Heart right ventricle (tissue), 16 donors: ENCODE data around the gene KCP. TPM values are rescaled to one million over a fixed set of nuclear protein-coding genes. Genes with fewer than 3 reads are reported as not detected.
A peak's percentile ranks its signal among the peaks of the same experiment; 100 is the strongest.

Experiments used
- ATAC-seq, 8 donors: fragments of 200-7000 bp; cut with Tn5 transposase; one replicate each; pipeline ENCODE4 v1.9.1; 2020; ENCODE audit warnings: mild to moderate bottlenecking in 8 of 8, moderate library complexity in 8 of 8, moderate number of reproducible peaks in 1 of 8
- DNase-seq, 2 donors: peaks; one replicate each; pipeline ENCODE4 v3.0.0-alpha.2; 2020
- H3K27ac ChIP-seq, 10 donors: fragments of 200-600 bp; sonication (generic) in 2 of 10; one replicate each; pipeline versions ENCODE4 v1.5.0 to v1.8.0; 2020 to 2022; ENCODE audit warnings: mild to moderate bottlenecking in 3 of 10
- H3K27me3 ChIP-seq, 7 donors: fragments of 200-600 bp; one replicate each; pipeline ENCODE4 v1.8.0; 2021 to 2022; ENCODE audit warnings: mild to moderate bottlenecking in 2 of 7
- H3K36me3 ChIP-seq, 9 donors: fragments of 200-600 bp; sonication (generic) in 1 of 9; one replicate each; pipeline versions ENCODE4 v1.5.0 to v1.8.0; 2020 to 2022; ENCODE audit warnings: mild to moderate bottlenecking in 2 of 9
- H3K4me1 ChIP-seq, 9 donors: fragments of 200-600 bp; sonication (generic) in 1 of 9; one replicate each; pipeline versions ENCODE4 v1.5.0 to v1.8.0; 2020 to 2022; ENCODE audit warnings: mild to moderate bottlenecking in 4 of 9
- H3K4me3 ChIP-seq, 10 donors: fragments of 200-600 bp; sonication (generic) in 2 of 10; one replicate each; pipeline versions ENCODE4 v1.5.0 to v1.8.0; 2020 to 2022; ENCODE audit warnings: mild to moderate bottlenecking in 7 of 10, moderate library complexity in 2 of 10
- H3K9me3 ChIP-seq, 11 donors: fragments of 200-600 bp in 10 of 11; sonication (generic) in 2 of 11; one replicate each; pipeline versions ENCODE4 v1.5.0 to v1.8.0; 2013 to 2022; ENCODE audit warnings: mild to moderate bottlenecking in 2 of 11, control low read depth in 1 of 11, moderate library complexity in 1 of 11
- CTCF ChIP-seq, 9 donors: fragments of 200-600 bp; sonication (generic) in 2 of 9; IDR thresholded peaks; one replicate each; pipeline versions ENCODE4 v1.5.0 to v1.8.0; 2021 to 2022; ENCODE audit warnings: antibody characterized with exemption in 9 of 9, mild to moderate bottlenecking in 5 of 9, moderate library complexity in 1 of 9
- WGBS, 2 donors: extraction: QIAGEN DNeasy Blood & Tissue Kit; methylation state at CpG; one replicate each; pipeline ENCODE4 v1.1.7; 2013; ENCODE audit warnings: inconsistent platforms in 1 of 2; 5-methylcytosine and 5-hydroxymethylcytosine counted together
- intact Hi-C, 10 donors: fragments of 100-400 bp; cut with DNase I; formaldehyde crosslinking; loops; one replicate each; pipeline versions ENCODE4 v1.11.1 to v1.14.2; 2022
- polyA plus RNA-seq, 2 donors: library from polyadenylated mRNA; stranded (reverse); fragments of 200-250 nt; gene quantifications; one replicate each; pipeline ENCODE4 v1.2.3, GENCODE V29; 2013
- total RNA-seq, 10 donors: library from RNA; stranded (reverse); fragmentation: NEBNext Ultra II Directional in 3 of 10; extraction: Animal tissue kit (Norgen Biotek cat#: 25700) in 3 of 10; gene quantifications; one replicate each; pipeline versions ENCODE4 v1.2.1 to v1.2.4, GENCODE V29; 2021 to 2023
- donor health status: Arrhythmogenic right ventricular cardiomyopathy.
- donor health status: ischemic (EF 13 %, LVEDD 7.1; RV severe dilation, severe dysfunction).
- donor health status: healthy with polysubstance abuse.
- donor health status: DM: no; HTN: yes; CAD: no.
- donor health status: DM: no; HTN: no; CAD: no.
- donor health status: ischemic (EF 25% LVEDD 6.9; RV normal size, moderate dysfunction).
- donor health status: ischemic (EF 25% LVEDD 5.7; RV mildly dilated, moderate dysfunction).
- donor health status: healthy.
- donor health status: DM: yes; HTN: yes; CAD: no.
- donor health status: Ischemic cardiomyopathy.
- donor health status: ischemic (EF 35%, LVEDD 5.7; RV mildly dilated, moderate dysfunction).
- donor health status: nonischemic (EF 11% LVEDD 7.7; RV severe dilation, severe dysfunction).
- donor health status: DM: yes; HTN: yes; CAD: no.
- donor health status: PGD.
- donor health status: ischemic (EF 29% LVEDD 5.4; RV normal size, mild dysfunction).
- donor health status: nonischemic (EF 23%, LVEDD 6.1; RV moderate dilation, normal function).

The KCP gene
- total and polyA plus RNA-seq, 12 donors = 0.09 to 0.44 (median 0.27) TPM

GRCh38 chr7:128937271-128937646 lies 26.8 kb upstream of the KCP start:
- peaks cover 0 to 1% (median 0%) of the 10 kb centered on the region in 9 donors for H3K36me3 ChIP-seq
- no peak for DNase-seq
- no peaks in the 10 kb centered on the region for H3K9me3 ChIP-seq
- peaks cover 0 to 88% (median 50%) of the 10 kb centered on the region in 7 donors for H3K27me3 ChIP-seq
- no peak for TF ChIP-seq CTCF (IDR thresholded peaks at IDR 0.05)
- 44 to 61% methylated on average over 17 of the region's 17 CpGs for WGBS, 2 donors
- H3K4me3 ChIP-seq = peak overlapping the region in 8 of 10 donors; percentile 41 to 77 (median 56)
- ATAC-seq = no peak
- intact Hi-C loops = no loop called here
- H3K4me1 ChIP-seq = peaks cover 0 to 75% (median 13%) of the 10 kb centered on the region in 9 donors
- H3K27ac ChIP-seq = peak overlapping the region in 2 of 10 donors; percentile 26 to 89

GRCh38 chr7:128936798-128937197 lies 26.3 kb upstream of the KCP start:
- Histone ChIP-seq H3K4me1 (peaks cover 0 to 72% (median 13%) of the 10 kb centered on the region in 9 donors), H3K27ac (no peak overlapping the region), H3K36me3 (no peaks in the 10 kb centered on the region), H3K9me3 (no peaks in the 10 kb centered on the region), H3K4me3 (no peak overlapping the region), H3K27me3 (peaks cover 0 to 87% (median 50%) of the 10 kb centered on the region in 7 donors)
- ATAC-seq = no peak
- WGBS, 2 donors = 80 to 81% methylated on average over 4 of the region's 4 CpGs
- intact Hi-C loops = no loop called here
- no peak for DNase-seq
- no peak for TF ChIP-seq CTCF (IDR thresholded peaks at IDR 0.05)

- H3K27ac ChIP-seq = peak overlapping the region in 2 of 10 donors; percentile 15 to 81
- no peak for ATAC-seq
- TF ChIP-seq CTCF (IDR thresholded peaks at IDR 0.05) = no peak
- 30 to 34% methylated on average over 6 of the region's 6 CpGs for WGBS, 2 donors
- no peaks in the 10 kb centered on the region for H3K9me3 ChIP-seq
- no peak for DNase-seq
- H3K4me1 ChIP-seq = peaks cover 0 to 63% (median 13%) of the 10 kb centered on the region in 9 donors
- intact Hi-C loops = no loop called here
- no peak overlapping the region for H3K4me3 ChIP-seq
- H3K36me3 ChIP-seq = no peaks in the 10 kb centered on the region
- H3K27me3 ChIP-seq = peaks cover 0 to 76% (median 41%) of the 10 kb centered on the region in 7 donors
These were observed 24.8 kb upstream of the KCP start for GRCh38 chr7:128935342-128935730.

- H3K27me3 ChIP-seq = peaks cover 0 to 72% (median 40%) of the 10 kb centered on the region in 7 donors
- peak in 4 of 8 donors; percentile 19 to 39 (median 31) for ATAC-seq
- H3K4me1 ChIP-seq = peaks cover 0 to 60% (median 13%) of the 10 kb centered on the region in 9 donors
- WGBS, 2 donors = 67 to 70% methylated on average over 14 of the region's 14 CpGs
- H3K36me3 ChIP-seq = no peaks in the 10 kb centered on the region
- H3K27ac ChIP-seq = peak overlapping the region in 2 of 10 donors; percentile 15 to 81
- DNase-seq = no peak
- H3K9me3 ChIP-seq = no peaks in the 10 kb centered on the region
- intact Hi-C loops = no loop called here
- no peak overlapping the region for H3K4me3 ChIP-seq
- no peak for TF ChIP-seq CTCF (IDR thresholded peaks at IDR 0.05)
These were observed 24.1 kb upstream of the KCP start for GRCh38 chr7:128934361-128935341.
